Smooth muscle cell (in vitro differentiated cells): Measurements from ENCODE around the gene LMX1B. TPM values are rescaled to one million over a fixed set of nuclear protein-coding genes. Genes with fewer than 3 reads are reported as not detected.

Experiments used
- DNase-seq: peaks from one replicate; lab custom pipeline; 2025; ENCODE audit not compliant: unreplicated experiment; lab: John Stamatoyannopoulos, UW
- H2AFZ ChIP-seq: fragments of 200-600 bp; sonication (generic); 2 replicates; pipeline ENCODE4 v1.6.0; 2016; ENCODE audit warnings: antibody characterized with exemption, low read depth, mild to moderate bottlenecking
- H3F3A ChIP-seq: fragments of 200-600 bp; sonication (generic); 2 replicates; pipeline ENCODE4 v1.6.0; 2017; ENCODE audit warnings: antibody characterized with exemption, low read depth
- H3K27ac ChIP-seq: fragments of 200-600 bp; sonication (generic); 2 replicates; pipeline ENCODE4 v1.5.1; 2016; ENCODE audit warnings: low read depth, mild to moderate bottlenecking
- H3K27me3 ChIP-seq: fragments of 200-600 bp; sonication (generic); 2 replicates; pipeline ENCODE4 v1.6.1; 2016; ENCODE audit warnings: low read depth, mild to moderate bottlenecking
- H3K36me3 ChIP-seq: fragments of 200-600 bp; sonication (generic); 2 replicates; pipeline ENCODE4 v1.5.1; 2016; ENCODE audit warnings: low read depth
- H3K4me1 ChIP-seq: fragments of 200-600 bp; sonication (generic); 2 replicates; pipeline ENCODE4 v1.5.1; 2016; ENCODE audit warnings: low read depth
- H3K4me2 ChIP-seq: fragments of 200-600 bp; sonication (generic); 2 replicates; pipeline ENCODE4 v1.6.0; 2016; ENCODE audit warnings: mild to moderate bottlenecking
- H3K4me3 ChIP-seq: fragments of 200-600 bp; sonication (generic); 2 replicates; pipeline ENCODE4 v1.5.1; 2016; ENCODE audit warnings: mild to moderate bottlenecking
- H3K79me2 ChIP-seq: fragments of 200-600 bp; sonication (generic); 2 replicates; pipeline ENCODE4 v1.6.0; 2016; ENCODE audit warnings: low read depth, mild to moderate bottlenecking
- H3K9ac ChIP-seq: fragments of 200-600 bp; sonication (generic); 2 replicates; pipeline ENCODE4 v1.6.0; 2016; ENCODE audit warnings: low read depth
- H3K9me3 ChIP-seq: fragments of 200-600 bp; sonication (generic); replicated peaks from 2 replicates; pipeline ENCODE4 v1.5.1; 2016; ENCODE audit warnings: low read depth
- H4K20me1 ChIP-seq: fragments of 200-600 bp; sonication (generic); 2 replicates; pipeline ENCODE4 v1.6.0; 2016; ENCODE audit warnings: low read depth
- WGBS: methylation state at CpG from one replicate; pipeline ENCODE4 v1.1.7; 2016; ENCODE audit warnings: low lambda C conversion rate; 5-methylcytosine and 5-hydroxymethylcytosine counted together
- polyA plus RNA-seq: library from polyadenylated mRNA; unstranded; fragments of >200 nt; fragmentation: Nextera tagmentation; extraction: Ambion mirVana; gene quantifications from 2 replicates; pipeline ENCODE4 v1.2.1, GENCODE V29; 2016
- total RNA-seq: library from RNA; depleted of rRNA; stranded (reverse); fragments of >200 nt; gene quantifications from 2 replicates; pipeline ENCODE4 v1.2.3, GENCODE V29; 2014
- TF ChIP-seq, protein P1 (sequence below): fragments of 200-600 bp; sonication (generic); IDR thresholded peaks from 2 replicates; pipeline ENCODE4 v1.5.1; 2017; ENCODE audit warnings: borderline replicate concordance, mild to moderate bottlenecking, antibody characterized with exemption; ENCODE audit not compliant: insufficient read depth, poor library complexity, severe bottlenecking

Gene LMX1B
- total and polyA plus RNA-seq, 2 experiments from 2014 or later: not detected

DNA sequence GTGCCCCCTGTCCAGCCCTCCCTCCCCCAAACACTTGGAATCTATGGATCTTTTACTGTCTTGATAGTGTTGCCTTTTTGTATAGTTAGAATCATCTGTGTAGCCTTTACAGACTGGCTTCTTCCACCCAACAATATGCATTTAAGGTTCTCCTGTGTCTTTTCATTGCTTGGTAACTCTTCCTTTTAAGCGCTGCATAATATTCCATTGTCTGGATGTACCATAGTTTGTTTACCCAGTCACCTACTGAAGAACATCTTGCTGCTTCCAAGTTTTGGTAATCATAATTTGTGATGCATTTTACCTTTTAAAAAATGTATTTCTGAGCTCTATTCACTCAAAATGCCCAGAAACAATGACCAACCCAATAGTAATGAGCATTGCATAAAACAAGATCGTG, 17.7 kb upstream of the LMX1B start:
- Histone ChIP-seq H3K27me3 (peaks cover 64% of the 10 kb centered on the region), H3K9ac (no peak overlapping the region), H3K27ac (no peak overlapping the region), H4K20me1 (no peaks in the 10 kb centered on the region), H3K36me3 (no peaks in the 10 kb centered on the region), H3K4me2 (no peak overlapping the region), H3K4me1 (no peaks in the 10 kb centered on the region), H3K9me3 (no peaks in the 10 kb centered on the region), H2AFZ (no peak overlapping the region), H3K4me3 (no peak overlapping the region), H3K79me2 (no peaks in the 10 kb centered on the region), H3F3A (no peaks in the 10 kb centered on the region)
- DNase-seq: no peak
- WGBS: 97% methylated on average over 2 of the region's 2 CpGs
- TF ChIP-seq, protein P1, sequence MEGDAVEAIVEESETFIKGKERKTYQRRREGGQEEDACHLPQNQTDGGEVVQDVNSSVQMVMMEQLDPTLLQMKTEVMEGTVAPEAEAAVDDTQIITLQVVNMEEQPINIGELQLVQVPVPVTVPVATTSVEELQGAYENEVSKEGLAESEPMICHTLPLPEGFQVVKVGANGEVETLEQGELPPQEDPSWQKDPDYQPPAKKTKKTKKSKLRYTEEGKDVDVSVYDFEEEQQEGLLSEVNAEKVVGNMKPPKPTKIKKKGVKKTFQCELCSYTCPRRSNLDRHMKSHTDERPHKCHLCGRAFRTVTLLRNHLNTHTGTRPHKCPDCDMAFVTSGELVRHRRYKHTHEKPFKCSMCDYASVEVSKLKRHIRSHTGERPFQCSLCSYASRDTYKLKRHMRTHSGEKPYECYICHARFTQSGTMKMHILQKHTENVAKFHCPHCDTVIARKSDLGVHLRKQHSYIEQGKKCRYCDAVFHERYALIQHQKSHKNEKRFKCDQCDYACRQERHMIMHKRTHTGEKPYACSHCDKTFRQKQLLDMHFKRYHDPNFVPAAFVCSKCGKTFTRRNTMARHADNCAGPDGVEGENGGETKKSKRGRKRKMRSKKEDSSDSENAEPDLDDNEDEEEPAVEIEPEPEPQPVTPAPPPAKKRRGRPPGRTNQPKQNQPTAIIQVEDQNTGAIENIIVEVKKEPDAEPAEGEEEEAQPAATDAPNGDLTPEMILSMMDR: no peak

DNA sequence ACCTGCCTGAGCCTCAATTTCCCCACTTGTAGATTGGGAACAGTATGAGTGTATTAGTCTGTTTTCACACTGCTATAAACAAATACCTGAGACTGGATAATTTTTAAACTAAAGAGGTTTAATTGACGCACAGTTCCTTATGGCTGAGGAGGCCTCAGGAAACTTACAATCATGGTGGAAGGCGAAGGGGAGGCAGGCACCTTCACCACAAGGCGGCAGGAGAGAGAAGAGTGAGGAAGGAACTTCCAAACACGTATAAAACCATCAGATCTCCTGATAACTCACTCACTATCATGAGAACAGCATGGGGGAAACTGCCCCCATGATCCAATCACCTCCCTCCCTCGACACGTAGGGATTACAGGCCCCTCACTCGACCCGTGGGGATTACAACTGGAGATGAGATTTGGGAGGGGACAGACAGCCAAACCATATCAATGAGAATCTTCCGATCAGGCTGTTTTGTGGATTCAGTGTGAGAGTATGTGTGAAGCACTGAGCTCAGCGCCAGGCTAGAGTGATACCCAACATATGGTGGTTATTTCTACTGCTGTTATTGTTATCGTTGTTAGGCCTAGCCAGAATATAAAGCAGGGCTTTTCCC, 14.6 kb upstream of the LMX1B start:
- WGBS: 48% methylated on average over 11 of the region's 11 CpGs
- Histone ChIP-seq H3K9ac (no peak overlapping the region), H3F3A (no peaks in the 10 kb centered on the region), H3K27me3 (peaks cover 60% of the 10 kb centered on the region), H3K4me1 (no peaks in the 10 kb centered on the region), H2AFZ (no peak overlapping the region), H3K9me3 (no peaks in the 10 kb centered on the region), H3K4me2 (no peak overlapping the region), H3K36me3 (no peaks in the 10 kb centered on the region), H3K4me3 (no peak overlapping the region), H3K27ac (no peak overlapping the region), H4K20me1 (no peaks in the 10 kb centered on the region), H3K79me2 (no peaks in the 10 kb centered on the region)
- DNase-seq: no peak
- TF ChIP-seq, protein P1: no peak

DNA sequence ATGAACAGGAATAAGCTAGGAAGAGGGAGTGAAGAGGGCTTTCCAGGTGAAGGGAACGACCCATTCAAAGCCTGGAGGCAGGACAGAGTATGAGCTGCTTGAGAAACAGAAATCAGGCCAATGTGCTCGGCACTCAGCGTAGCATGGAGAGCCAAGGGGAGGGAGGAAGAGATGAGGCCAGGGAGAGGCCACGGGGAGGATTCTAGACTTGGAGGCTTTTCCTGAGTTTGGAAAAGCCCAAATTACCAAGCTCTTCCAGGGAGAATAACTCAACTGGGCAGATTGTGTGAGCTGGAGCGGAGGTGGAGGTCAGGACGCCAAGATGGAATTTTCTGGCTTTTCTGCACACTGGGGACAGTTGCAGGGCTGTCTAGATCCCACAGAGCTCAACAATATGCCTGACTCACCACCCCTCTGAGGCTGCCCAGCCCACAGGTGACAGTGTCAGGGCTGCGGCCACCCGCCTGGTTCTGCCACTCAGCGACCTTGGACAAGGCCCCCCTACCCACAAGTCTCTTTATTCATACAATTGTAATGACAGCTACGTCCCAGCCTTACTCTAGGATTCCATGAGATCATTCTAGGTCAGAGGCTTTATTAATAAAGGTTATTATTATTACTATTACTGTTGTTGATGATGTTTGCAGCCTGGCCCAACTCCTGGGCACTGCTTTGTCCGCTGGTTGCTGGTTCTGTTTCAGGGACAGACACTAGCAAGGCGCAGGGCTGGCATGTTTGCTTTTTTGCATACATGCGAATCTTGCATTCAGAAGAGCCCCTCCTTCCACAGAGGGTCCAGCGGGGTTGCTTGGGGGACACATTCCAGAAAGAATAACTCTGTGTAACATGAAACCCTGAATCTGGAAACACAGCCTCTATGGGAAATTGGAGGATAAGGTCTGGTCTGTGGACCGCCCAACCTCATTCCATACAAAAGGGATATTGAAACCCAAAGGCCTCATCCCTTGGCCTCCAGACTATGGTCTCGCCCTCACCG, 9.4 kb upstream of the LMX1B start:
- no peak overlapping the region for H3K4me3 ChIP-seq
- WGBS: 87% methylated on average over 17 of the region's 17 CpGs
- no peak for DNase-seq
- no peaks in the 10 kb centered on the region for H3K79me2 ChIP-seq
- no peaks in the 10 kb centered on the region for H3K9me3 ChIP-seq
- H2AFZ ChIP-seq: no peak overlapping the region
- H3K27me3 ChIP-seq: peaks cover 59% of the 10 kb centered on the region
- no peak overlapping the region for H3K27ac ChIP-seq
- H3K9ac ChIP-seq: no peak overlapping the region
- no peaks in the 10 kb centered on the region for H4K20me1 ChIP-seq
- H3K4me1 ChIP-seq: no peaks in the 10 kb centered on the region
- no peaks in the 10 kb centered on the region for H3F3A ChIP-seq
- TF ChIP-seq, protein P1: no peak
- H3K36me3 ChIP-seq: no peaks in the 10 kb centered on the region
- no peak overlapping the region for H3K4me2 ChIP-seq
